Body of pancreas (tissue), 4 donors: ENCODE results near the gene CLEC10A.

Experiments
- POLR2A ChIP-seq, 3 donors: fragments of 450-650 bp; IDR thresholded peaks; one replicate each; pipeline ENCODE4 v1.6.1; 2016; ENCODE audit warnings: antibody characterized with exemption in 3 of 3, mild to moderate bottlenecking in 2 of 3
- TF ChIP-seq, protein P1 (sequence below), 7 experiments: fragments of 450-650 bp in 4 of 7; fragments of 200-600 bp in 3 of 7; sonication (generic) in 3 of 7; IDR thresholded peaks; one replicate each; pipeline ENCODE4 v1.5.1; 2016 to 2019; ENCODE audit warnings: antibody characterized with exemption in 7 of 7

- TF ChIP-seq, protein P1, sequence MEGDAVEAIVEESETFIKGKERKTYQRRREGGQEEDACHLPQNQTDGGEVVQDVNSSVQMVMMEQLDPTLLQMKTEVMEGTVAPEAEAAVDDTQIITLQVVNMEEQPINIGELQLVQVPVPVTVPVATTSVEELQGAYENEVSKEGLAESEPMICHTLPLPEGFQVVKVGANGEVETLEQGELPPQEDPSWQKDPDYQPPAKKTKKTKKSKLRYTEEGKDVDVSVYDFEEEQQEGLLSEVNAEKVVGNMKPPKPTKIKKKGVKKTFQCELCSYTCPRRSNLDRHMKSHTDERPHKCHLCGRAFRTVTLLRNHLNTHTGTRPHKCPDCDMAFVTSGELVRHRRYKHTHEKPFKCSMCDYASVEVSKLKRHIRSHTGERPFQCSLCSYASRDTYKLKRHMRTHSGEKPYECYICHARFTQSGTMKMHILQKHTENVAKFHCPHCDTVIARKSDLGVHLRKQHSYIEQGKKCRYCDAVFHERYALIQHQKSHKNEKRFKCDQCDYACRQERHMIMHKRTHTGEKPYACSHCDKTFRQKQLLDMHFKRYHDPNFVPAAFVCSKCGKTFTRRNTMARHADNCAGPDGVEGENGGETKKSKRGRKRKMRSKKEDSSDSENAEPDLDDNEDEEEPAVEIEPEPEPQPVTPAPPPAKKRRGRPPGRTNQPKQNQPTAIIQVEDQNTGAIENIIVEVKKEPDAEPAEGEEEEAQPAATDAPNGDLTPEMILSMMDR (IDR thresholded peaks at IDR 0.05) = no peak
- TF ChIP-seq POLR2A (IDR thresholded peaks at IDR 0.05) = no peak
Observed at GRCh38 chr17:7123844-7124243, 43.8 kb upstream of the CLEC10A start.
